Gastrocnemius medialis (tissue), 4 donors: ENCODE results near the gene LHFPL6.

Experiments used
- POLR2A ChIP-seq, 2 donors: fragments of 450-650 bp; IDR thresholded peaks; one replicate each; pipeline ENCODE4 v1.6.1; 2017; ENCODE audit warnings: antibody characterized with exemption in 2 of 2, mild to moderate bottlenecking in 2 of 2, moderate library complexity in 2 of 2
- TF ChIP-seq, protein P1 (sequence below), 5 experiments: fragments of 450-650 bp in 3 of 5; fragments of 200-600 bp in 2 of 5; sonication (generic) in 2 of 5; IDR thresholded peaks in 4 of 5; conservative IDR thresholded peaks in 1 of 5; 1 replicate in 4 of 5; 2 replicates in 1 of 5; pipeline ENCODE4 v1.5.1; 2016 to 2019; ENCODE audit warnings: antibody characterized with exemption in 5 of 5, mild to moderate bottlenecking in 3 of 5, moderate library complexity in 3 of 5

- TF ChIP-seq, protein P1, sequence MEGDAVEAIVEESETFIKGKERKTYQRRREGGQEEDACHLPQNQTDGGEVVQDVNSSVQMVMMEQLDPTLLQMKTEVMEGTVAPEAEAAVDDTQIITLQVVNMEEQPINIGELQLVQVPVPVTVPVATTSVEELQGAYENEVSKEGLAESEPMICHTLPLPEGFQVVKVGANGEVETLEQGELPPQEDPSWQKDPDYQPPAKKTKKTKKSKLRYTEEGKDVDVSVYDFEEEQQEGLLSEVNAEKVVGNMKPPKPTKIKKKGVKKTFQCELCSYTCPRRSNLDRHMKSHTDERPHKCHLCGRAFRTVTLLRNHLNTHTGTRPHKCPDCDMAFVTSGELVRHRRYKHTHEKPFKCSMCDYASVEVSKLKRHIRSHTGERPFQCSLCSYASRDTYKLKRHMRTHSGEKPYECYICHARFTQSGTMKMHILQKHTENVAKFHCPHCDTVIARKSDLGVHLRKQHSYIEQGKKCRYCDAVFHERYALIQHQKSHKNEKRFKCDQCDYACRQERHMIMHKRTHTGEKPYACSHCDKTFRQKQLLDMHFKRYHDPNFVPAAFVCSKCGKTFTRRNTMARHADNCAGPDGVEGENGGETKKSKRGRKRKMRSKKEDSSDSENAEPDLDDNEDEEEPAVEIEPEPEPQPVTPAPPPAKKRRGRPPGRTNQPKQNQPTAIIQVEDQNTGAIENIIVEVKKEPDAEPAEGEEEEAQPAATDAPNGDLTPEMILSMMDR (IDR thresholded peaks at IDR 0.05 in 4 of 5, conservative IDR thresholded peaks at IDR 0.05 in 1 of 5), result no peak
- no peak for TF ChIP-seq POLR2A (IDR thresholded peaks at IDR 0.05)
Measured at GRCh38 chr13:39603424-39603947, 493 bp upstream of the LHFPL6 start.
